DMS 273 (cell line): ENCODE results near the gene TAF1.
A peak's percentile ranks its signal among the peaks of the same experiment; 100 is the strongest.
"Not testable (repeated sequence)": the region's sequence is repeated elsewhere in the genome, so short reads cannot be mapped to it uniquely, and the experiment has no call there.

Source experiments
- DNase-seq: peaks from one replicate; lab custom pipeline; 2025; ENCODE audit not compliant: unreplicated experiment; lab: John Stamatoyannopoulos, UW

Gene TAF1

GRCh38 chrX:71496476-71496875 lies 130.3 kb downstream of the TAF1 start:
- DNase-seq = no peak

- DNase-seq = not testable (repeated sequence)
Measured at GRCh38 chrX:71502080-71502479, 135.9 kb downstream of the TAF1 start.

- DNase-seq = no peak
Measured at GRCh38 chrX:71504346-71504745, 138.2 kb downstream of the TAF1 start.

- DNase-seq = no peak
Measured at GRCh38 chrX:71509289-71509688, 143.1 kb downstream of the TAF1 start.

GRCh38 chrX:71510161-71510560 lies 144.0 kb downstream of the TAF1 start:
- DNase-seq = no peak

GRCh38 chrX:71513731-71514130 lies 147.6 kb downstream of the TAF1 start:
- not testable (repeated sequence) for DNase-seq

- DNase-seq = peak; percentile 53
Measured at GRCh38 chrX:71514367-71515037, 148.3 kb downstream of the TAF1 start.

GRCh38 chrX:71515038-71515396 lies 148.9 kb downstream of the TAF1 start:
- no peak for DNase-seq
